Measurements from ENCODE around the gene FBLN5. TPM values are rescaled to one million over a fixed set of nuclear protein-coding genes. Genes with fewer than 3 reads are reported as not detected.

FBLN5 gene
- total RNA-seq, 6 experiments from 2014 or later, result 127 to 242 (median 205) TPM

- no peak for TF ChIP-seq CTCF (IDR thresholded peaks at IDR 0.05)
- peaks cover 5% of the 10 kb centered on the region; the same call in 1 of the 2 replicates for H3K4me1 Mint-ChIP-seq (ENCODE audit: low read depth)
Observed at GRCh38 chr14:91878274-91878673, 69.2 kb downstream of the FBLN5 start.

GRCh38 chr14:91877376-91877915 is 70.0 kb downstream of the FBLN5 start:
- peaks cover 8% of the 10 kb centered on the region; the same call in 1 of the 2 replicates for H3K4me1 Mint-ChIP-seq (ENCODE audit: low read depth)
- H3K9me3 Mint-ChIP-seq, result no peaks in the 10 kb centered on the region
- H3K4me3 Mint-ChIP-seq, result no peak overlapping the region
- peaks cover 53% of the 10 kb centered on the region for H3K36me3 Mint-ChIP-seq (ENCODE audit: low read depth)
- TF ChIP-seq CTCF (IDR thresholded peaks at IDR 0.05), result no peak
- H3K27ac Mint-ChIP-seq, result no peak overlapping the region
- H3K27me3 Mint-ChIP-seq (ENCODE audit: insufficient read depth), result peaks cover 4% of the 10 kb centered on the region
- no peak for DNase-seq

More at GRCh38 chr14:91878274-91878673, 69.2 kb downstream of the FBLN5 start:
- Mint-ChIP-seq H3K4me3 (no peak overlapping the region), H3K27ac (no peak overlapping the region), H3K9me3 (no peaks in the 10 kb centered on the region), H3K27me3 (ENCODE audit: insufficient read depth) (peaks cover 4% of the 10 kb centered on the region), H3K36me3 (ENCODE audit: low read depth) (peaks cover 53% of the 10 kb centered on the region)
- no peak for DNase-seq

- Mint-ChIP-seq H3K36me3 (ENCODE audit: low read depth) (peaks cover 53% of the 10 kb centered on the region), H3K4me1 (ENCODE audit: low read depth) (peaks cover 12% of the 10 kb centered on the region; the same call in 1 of the 2 replicates), H3K9me3 (no peaks in the 10 kb centered on the region), H3K27ac (no peak overlapping the region), H3K27me3 (ENCODE audit: insufficient read depth) (peaks cover 4% of the 10 kb centered on the region), H3K4me3 (no peak overlapping the region)
- no peak for DNase-seq
- no peak for TF ChIP-seq CTCF (IDR thresholded peaks at IDR 0.05)
Observed at GRCh38 chr14:91876492-91876891, 71.0 kb downstream of the FBLN5 start.

GRCh38 chr14:91875525-91876286 is 71.8 kb downstream of the FBLN5 start:
- Mint-ChIP-seq H3K27me3 (ENCODE audit: insufficient read depth) (peaks cover 4% of the 10 kb centered on the region), H3K4me1 (ENCODE audit: low read depth) (peaks cover 12% of the 10 kb centered on the region; the same call in 1 of the 2 replicates), H3K4me3 (no peak overlapping the region), H3K36me3 (ENCODE audit: low read depth) (peaks cover 49% of the 10 kb centered on the region), H3K27ac (no peak overlapping the region), H3K9me3 (no peaks in the 10 kb centered on the region)
- TF ChIP-seq CTCF (IDR thresholded peaks at IDR 0.05), result no peak
- DNase-seq, result no peak

- TF ChIP-seq CTCF (IDR thresholded peaks at IDR 0.05), result no peak
- peaks cover 45% of the 10 kb centered on the region for H3K36me3 Mint-ChIP-seq (ENCODE audit: low read depth)
- DNase-seq, result no peak
- no peak overlapping the region for H3K4me3 Mint-ChIP-seq
- peaks cover 2% of the 10 kb centered on the region for H3K27me3 Mint-ChIP-seq (ENCODE audit: insufficient read depth)
- H3K4me1 Mint-ChIP-seq (ENCODE audit: low read depth), result peaks cover 7% of the 10 kb centered on the region; the same call in 1 of the 2 replicates
- no peak overlapping the region for H3K27ac Mint-ChIP-seq
- H3K9me3 Mint-ChIP-seq, result no peaks in the 10 kb centered on the region
Observed at GRCh38 chr14:91873471-91874415, 73.8 kb downstream of the FBLN5 start.
